HK-2 (cell line): Measurements from ENCODE around the gene CTSZ.
A peak's percentile ranks its signal among the peaks of the same experiment; 100 is the strongest.
"Not testable (repeated sequence)": the region's sequence is repeated elsewhere in the genome, so short reads cannot be mapped to it uniquely, and the experiment has no call there.

Experiments
- DNase-seq: peaks from one replicate; pipeline ENCODE4 v3.0.0-alpha.2; 2018; ENCODE audit not compliant: unreplicated experiment

CTSZ gene

GRCh38 chr20:58980711-58981627, 26.1 kb downstream of the CTSZ start, which contains the start of gene NELFCD:
Gene NELFCD, plus strand, starts transcription at chr20:58981256. Its CDS starts 54 bp downstream, at chr20:58981310.
- DNase-seq: peak; percentile 92

GRCh38 chr20:58978351-58979190, 28.5 kb downstream of the CTSZ start:
- no peak for DNase-seq

- no peak for DNase-seq
These were observed 30.9 kb downstream of the CTSZ start for GRCh38 chr20:58976061-58976730.

GRCh38 chr20:58975353-58975752, 31.7 kb downstream of the CTSZ start:
- DNase-seq: no peak

- no peak for DNase-seq
These were observed 33.2 kb downstream of the CTSZ start for GRCh38 chr20:58973866-58974265.

- no peak for DNase-seq
These were observed 33.9 kb downstream of the CTSZ start for GRCh38 chr20:58973179-58973578.

- DNase-seq: no peak
These were observed 35.6 kb downstream of the CTSZ start for GRCh38 chr20:58971429-58971828.

GRCh38 chr20:58970146-58970545, 36.9 kb downstream of the CTSZ start:
- no peak for DNase-seq

- no peak for DNase-seq
These were observed 37.6 kb downstream of the CTSZ start for GRCh38 chr20:58969439-58969838.

GRCh38 chr20:58967652-58968429, 39.2 kb downstream of the CTSZ start:
- no peak for DNase-seq

- DNase-seq: no peak
These were observed 41.6 kb downstream of the CTSZ start for GRCh38 chr20:58965270-58966064.

- DNase-seq: not testable (repeated sequence)
These were observed 43.1 kb downstream of the CTSZ start for GRCh38 chr20:58963922-58964321.

- DNase-seq: no peak
These were observed 43.9 kb downstream of the CTSZ start for GRCh38 chr20:58963060-58963584.

GRCh38 chr20:58959652-58960051, 47.4 kb downstream of the CTSZ start:
- DNase-seq: no peak

GRCh38 chr20:58956078-58956477, 51.0 kb downstream of the CTSZ start:
- no peak for DNase-seq

- DNase-seq: no peak
These were observed 54.0 kb downstream of the CTSZ start for GRCh38 chr20:58953050-58953449.

GRCh38 chr20:58950603-58951002, 56.5 kb downstream of the CTSZ start:
- no peak for DNase-seq

- DNase-seq: not testable (repeated sequence)
These were observed 59.2 kb downstream of the CTSZ start for GRCh38 chr20:58947797-58948388.

- DNase-seq: no peak
These were observed 61.0 kb downstream of the CTSZ start for GRCh38 chr20:58945965-58946631.
